HG03280 (cell line): ENCODE measurements around the gene TTC3.

Experiments used
- ATAC-seq: cut with Tn5 transposase; IDR thresholded peaks from one replicate; pipeline ENCODE4 v1.9.1; 2021; ENCODE audit warnings: mild to moderate bottlenecking, moderate library complexity; ENCODE audit not compliant: unreplicated experiment

Gene TTC3

DNA sequence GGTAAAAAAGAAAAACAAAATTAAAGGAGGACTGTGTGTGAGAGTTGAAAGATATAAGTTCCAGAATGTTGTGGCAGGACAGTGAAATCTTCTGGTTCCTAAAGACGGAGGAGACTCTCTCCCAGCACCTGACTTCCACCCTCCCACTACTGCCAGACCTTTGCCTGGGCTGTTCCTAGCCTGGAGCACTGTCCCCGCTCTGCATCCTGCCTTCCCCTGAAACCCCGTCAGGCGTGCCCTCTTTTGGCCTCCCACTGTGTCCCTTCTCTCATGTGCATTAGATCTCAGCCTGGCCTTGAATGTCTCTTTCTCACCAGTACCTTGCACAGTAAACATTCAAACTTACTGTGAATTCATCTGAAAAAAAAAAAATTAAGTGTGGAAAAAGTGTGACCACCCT, 120.0 kb downstream of the TTC3 start:
- ATAC-seq: no peak

DNA sequence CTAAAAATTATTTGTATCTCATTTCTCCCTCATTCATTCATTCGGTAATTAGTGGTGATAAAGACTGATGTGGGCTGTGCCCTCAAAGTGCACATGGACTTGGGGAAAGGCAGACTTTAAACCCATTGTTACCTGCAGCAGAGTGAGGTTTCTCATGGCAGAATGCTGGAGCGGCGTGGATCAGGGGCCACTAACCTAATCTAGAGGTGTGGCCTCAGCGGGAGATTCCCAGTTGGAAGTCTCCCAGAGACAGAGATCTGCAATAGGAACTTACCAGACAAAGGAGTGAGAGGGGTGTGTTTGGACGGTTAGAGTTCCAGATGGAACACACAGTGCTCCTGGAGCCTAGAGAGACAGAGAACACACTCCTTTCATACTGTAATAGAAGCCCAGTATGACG, 120.6 kb downstream of the TTC3 start:
- ATAC-seq: no peak

DNA sequence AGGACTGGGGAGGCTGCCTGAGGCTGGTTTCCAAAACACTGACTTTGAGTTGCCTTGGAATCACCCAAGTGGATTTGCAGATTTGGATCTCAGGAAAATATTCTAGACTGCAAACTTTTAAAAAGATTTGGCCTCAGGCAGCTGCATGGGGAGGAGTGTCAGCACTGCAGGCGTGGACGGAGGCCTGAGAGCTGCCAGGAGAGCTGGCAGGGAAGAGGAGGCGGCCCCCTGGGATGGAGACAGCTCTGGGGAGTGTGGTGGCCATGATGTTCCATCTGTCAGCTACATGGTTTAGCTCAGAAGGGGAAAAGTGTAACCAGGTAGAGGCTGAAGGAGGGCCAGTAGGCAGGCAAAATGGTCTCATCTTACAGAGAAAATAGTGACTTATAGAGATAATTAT, 122.0 kb downstream of the TTC3 start:
- no peak for ATAC-seq

DNA sequence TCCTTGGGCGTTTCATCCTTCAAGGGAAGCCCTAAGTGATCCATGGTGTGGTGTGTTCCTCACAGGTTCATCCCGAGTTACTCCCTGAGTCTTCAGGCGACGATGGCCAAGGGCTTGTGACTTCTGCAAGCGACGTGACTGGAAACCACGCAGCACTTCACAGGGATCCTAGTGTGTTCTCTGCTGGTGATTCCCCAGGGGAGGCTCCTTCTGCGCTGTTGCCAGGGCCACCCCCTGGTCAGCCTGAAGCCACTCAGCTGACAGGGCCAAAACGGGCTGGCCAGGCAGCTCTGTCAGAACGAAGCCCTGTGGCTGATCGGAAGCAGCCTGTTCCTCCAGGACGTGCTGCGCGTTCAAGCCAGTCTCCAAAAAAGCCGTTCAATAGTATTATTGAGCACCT, 122.6 kb downstream of the TTC3 start:
- ATAC-seq: no peak

DNA sequence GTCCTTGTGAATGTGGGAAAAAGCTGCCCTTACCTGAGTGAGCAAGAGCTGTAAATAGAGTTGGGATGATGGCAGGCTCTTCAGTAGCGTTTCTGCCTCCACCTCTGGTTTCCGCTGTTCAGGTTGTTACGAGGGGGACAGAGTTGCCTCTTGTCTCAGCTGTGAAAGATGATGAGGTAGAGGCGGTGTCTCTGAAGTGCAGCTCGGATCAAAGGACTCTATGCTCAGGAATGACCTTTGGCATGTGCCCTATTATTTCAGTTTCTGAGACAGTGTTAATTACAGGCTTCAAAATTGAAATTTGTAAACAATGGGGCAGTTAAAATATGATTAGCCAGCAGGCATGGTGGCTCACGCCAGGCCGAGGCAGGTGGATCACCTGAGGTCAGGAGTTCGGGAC, 123.8 kb downstream of the TTC3 start:
- no peak for ATAC-seq

DNA sequence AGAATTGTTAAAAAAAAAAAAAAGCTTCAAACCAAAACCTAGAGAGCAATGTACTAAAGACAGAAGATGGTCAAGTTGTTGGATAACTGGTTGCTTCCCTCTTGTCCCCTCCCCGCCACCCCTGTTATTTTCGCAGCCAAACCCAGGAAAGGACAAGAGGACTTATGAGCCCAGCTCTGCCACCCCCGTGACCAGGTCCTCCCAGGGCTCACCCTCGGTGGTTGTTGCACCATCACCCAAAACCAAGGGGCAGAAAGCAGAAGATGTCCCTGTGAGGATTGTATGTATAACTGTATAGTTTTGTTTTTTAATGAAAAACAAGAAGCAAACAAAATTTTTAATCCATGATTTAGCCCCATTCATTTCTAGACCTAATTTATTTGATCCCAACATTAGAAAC, 124.7 kb downstream of the TTC3 start:
- ATAC-seq: no peak

DNA sequence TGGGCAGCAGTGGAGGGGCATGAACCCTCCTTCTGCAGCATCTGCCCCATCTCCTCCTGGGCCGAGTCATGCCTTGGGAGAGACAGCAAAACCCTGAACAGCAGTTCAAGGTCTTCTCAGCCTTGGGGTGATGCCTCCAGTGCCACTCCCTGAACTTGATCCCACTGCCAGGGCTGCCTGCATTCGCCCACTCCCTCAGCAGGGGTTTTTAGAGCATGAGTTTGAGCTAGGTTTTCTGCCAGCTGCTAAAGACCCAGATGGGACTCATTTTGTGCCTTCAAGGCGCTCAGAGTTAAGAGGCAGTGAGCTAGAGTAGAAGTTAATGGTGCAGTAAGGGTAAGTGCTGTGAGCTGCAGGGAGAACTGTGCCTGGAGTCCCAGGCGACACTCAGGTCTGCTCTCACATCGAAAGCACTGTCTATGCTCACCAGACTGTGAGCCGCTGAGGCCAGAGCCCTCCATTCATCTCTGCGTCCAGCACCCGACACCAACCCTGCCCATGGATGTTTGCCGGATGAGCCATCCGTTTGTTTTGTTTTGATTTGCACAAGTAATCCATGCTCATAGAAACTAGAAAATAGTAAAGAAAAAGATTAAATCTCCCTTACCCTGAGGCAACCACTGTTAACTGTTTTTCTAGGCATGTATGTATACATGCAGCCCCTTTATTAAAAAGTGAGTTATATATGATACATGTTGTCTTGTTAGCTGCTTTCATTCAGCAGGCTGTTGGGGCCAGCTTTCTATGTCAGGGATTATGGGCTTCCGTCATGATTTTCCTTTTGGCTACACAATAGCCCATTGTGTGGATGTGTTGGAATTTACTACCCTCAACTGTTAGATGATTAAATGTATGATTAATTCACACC, 126.2 kb downstream of the TTC3 start:
- no peak for ATAC-seq

DNA sequence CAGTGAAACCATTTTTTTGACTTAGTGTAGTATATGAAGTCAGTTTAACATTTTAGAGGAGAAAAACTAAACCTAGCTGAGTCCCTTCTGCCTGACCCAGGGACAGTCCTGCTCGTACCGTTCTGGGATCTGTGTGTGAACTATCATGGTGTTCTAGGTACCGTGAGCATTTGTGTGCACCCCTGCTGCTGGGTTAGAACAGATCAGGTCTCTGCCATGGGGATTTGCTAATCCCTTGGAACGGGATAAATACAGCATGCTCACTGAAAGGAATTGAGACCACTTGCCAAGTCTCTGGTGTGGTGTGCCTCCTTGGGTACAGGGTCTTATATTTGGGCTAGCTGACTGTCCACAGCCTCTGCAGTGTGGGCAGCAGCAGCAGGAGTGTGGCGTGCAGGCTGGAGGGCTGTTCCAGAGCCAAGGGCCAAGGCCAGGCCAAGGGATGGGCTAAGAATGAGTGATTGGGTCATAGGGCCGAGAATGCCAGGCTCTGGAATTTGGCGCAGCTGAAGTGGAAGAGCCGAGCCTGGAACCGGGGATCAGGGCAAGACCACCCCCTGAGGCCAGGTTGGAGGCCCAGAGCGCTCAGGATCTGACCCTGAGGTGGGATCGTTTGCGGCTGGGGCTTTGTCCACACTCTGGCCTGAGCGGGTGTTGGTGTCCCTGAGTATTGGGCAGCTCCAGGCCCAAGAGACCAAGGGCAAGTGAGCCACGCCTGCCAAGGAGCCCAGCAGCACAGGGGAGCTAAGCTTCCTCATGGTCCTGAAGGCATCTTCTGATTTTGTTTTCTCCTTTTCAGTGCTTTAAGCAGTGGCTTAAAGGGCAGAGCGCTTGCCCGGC, 127.8 kb downstream of the TTC3 start:
- ATAC-seq: no peak

DNA sequence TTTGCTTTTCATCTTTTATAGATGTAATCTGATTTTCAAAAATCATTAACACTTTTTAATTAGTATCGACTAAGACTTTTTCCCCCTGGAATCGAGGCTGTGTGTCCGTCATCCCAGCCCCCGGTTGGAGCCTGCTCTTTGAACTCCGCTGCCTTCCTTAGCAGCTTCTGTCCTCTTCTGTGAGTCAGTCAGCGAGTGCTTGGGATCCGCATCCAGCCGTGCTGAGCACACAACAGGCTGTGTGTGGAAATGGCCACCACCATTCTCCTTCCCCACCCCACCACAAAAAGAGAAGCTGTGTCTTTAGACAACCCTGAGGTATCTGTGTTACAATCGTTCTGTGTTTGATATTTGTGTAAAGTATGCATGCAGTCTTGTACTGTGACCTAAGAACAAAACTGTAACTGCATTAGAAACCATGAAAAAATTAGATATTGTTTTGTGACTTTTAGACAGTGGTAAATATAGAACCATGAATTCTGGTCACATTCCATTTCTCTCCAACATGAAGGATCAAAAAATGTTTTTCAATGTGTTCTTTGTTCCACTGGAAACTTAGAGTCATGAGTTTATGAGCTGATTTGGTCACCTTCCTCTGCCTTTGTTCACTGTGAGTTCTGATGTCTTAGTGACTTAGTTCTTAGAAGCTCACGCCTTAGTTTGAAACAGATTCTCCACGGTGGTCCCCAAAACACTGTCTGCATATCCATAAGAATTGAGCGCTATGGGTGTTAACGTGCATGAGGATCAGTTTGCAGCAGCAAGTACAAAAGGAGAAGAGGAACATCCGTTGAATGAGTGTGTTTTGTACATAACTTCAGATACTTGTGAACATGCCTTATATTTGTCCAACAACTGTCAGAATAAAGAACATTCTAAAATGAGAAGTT, 129.4 kb downstream of the TTC3 start:
- ATAC-seq: no peak

DNA sequence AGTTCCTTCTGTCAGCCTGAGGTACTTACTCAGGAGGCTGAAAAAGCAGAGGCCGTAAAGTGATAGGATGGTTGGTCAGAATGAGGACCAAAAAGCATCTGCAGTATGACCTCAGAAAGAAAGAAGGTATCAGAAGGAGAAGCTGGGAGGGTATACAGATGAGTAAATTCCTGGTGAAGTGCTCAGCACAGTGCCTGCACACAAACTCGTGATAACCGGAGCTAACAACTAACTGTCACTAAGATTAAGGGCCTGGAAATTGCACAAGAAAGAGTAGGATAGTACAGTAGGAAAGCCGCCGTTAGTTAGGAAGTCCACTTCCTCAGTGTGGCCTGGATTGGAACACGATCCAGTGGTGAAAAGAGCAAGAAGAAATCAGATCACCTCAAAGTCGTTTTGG, 131.5 kb downstream of the TTC3 start:
- ATAC-seq: no peak

DNA sequence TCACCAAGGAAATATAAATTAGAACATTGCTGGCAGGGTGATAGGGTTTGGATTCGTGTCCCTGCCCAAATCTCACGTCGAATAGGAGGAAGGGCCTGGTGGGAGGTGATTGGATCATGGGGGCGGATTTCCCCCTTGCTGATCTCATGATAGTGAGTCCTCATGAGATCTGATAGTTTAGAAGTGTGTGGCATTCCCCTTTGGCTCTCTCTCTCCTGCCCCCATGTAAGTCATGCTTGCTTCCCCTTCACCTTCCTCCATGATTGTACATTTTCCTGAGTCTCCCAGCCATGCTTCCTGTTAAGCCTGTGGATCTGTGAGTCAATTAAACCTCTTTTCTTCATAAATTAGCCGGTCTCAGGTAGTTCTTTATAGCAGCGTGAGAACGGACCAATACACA, 133.4 kb downstream of the TTC3 start:
- ATAC-seq: no peak

DNA sequence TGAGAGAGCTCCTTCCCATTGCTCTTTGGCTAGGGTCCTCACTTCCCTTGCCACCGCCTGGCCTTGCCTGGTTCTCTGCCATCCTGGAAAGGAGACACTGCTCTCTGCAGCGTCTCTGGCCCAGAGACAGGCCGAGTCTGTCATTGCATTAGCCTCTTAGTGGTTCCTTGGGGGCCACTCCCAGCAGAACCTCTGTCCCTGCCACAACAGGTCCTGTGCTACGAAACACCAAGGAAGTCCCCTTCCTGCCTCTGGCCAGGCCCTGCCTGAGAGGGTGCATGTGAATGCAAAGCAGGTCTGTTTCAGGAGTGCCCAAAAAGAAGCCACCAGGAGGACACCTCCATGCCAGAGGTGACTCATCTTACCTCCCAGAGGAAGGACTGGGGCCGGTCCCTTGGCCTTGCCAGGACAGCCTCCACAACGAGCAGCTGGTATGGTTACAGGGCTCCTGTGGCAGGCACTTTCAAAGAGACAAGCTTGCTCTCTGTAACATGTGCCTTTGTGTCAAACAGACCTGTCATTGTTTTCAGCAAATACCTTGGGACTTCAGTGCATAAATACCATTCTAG, 134.5 kb downstream of the TTC3 start:
- peak; percentile 54 for ATAC-seq

DNA sequence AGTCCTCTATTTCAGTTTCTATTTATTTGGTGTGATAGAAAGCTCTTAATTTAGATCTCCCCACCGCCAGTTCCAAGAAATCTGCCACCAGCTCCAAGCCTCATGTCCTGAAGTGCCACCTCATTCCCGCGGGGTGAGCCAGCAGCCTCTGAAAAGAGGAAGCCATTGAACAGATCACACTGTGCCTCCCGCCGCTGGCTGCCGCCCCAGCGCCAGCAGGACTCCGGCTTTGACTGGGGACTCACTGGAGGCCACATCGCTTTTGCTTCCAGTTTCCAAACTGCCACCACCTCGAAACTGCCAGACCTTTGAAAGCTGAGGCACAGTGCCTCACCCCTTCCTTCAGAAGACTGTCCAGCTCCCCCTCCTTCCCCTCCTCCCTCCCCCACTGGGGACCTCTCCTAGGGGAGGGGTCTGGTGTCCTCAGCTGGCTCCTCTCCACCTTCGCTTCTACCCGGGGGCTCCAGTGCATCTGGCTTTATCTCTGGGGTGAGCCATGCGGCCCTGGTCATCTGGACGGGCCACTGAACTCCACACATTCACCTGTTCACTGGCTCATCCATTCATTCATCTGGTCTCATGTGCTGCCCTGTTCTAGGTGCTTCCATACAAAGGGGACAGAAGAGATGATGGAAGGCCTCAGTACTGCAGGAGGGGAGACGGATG, 135.1 kb downstream of the TTC3 start:
- peak; percentile 68 for ATAC-seq

DNA sequence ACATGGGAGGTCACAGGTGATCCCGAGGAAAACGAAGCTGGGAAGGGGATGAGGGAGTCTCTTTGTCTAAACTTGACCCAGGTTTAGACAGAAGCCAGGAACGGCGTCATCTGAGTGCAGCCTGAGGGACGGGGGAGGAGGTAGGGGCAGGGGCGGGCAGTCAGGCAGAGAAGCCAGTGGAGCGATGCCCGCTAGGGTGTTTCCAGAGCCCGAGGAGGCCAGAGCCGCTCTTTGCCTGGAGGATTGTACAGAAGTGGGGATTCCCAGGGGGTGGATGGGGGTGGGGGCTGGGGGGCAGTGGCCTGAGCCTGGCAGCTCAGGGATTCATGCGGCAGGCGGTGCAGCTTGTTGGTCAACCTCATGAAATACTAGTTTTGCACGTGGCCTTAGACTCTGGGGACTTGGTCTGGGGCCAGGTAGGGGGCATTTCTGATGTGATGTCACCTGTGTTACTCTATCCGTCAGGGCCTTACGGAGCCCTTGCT, 135.7 kb downstream of the TTC3 start:
- ATAC-seq: no peak

DNA sequence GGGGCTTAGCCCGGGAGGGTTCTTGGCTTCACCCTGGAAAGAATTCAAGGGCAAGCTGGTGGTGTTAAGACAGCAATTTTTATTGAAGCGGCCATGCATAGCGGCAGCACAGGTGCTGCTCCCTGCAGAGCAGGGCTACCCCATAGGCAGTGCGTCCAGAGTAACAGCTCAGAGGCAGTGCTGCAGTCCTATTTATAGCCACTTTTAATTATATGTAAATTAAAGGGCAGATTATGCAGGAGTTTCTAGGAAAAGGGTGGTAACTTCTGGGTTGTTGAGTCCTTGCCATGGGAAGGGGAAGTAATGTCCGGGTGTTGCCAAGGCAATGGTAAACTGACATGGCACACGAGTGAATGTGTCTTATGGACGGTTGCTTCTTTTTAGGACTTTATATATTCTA, 137.1 kb downstream of the TTC3 start:
- ATAC-seq: no peak

DNA sequence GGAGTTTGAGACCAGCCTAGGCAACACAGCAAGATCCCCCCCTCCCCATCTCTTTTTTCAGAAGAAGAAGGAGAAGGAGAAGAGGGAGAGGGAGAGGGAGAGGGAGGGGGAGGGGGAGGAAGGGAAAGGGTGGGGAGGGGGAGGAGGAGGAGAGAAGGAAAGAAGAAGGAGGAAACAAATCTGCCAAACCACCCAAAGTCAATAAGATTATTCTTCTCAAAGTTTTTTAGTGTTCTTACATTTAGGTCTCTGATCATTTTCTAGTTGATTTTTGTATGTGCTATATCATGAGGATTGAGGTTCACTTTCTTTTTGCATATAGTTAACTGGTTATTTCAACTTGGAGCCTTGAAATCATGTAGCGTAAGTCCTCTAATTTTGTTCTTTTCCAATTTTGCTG, 137.7 kb downstream of the TTC3 start:
- ATAC-seq: no peak

DNA sequence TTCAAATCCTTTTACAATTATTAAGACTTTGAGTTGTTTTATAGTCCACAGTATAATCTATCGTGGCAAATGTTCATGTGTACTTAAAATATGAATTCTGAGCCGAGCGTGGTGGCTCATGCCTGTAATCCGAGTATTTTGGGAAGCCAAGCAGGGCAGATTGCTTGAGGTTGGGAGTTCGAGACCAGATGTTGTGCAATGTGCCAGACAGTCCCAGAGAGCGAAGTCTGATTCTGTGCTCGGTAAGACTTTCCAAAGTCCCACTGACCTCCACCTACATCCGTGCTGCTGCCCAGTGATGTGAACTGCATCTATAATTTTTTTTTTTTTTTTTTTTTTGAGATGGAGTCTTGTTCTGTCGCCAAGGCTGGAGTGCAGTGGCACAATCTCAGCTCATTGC, 141.9 kb downstream of the TTC3 start:
- no peak for ATAC-seq

DNA sequence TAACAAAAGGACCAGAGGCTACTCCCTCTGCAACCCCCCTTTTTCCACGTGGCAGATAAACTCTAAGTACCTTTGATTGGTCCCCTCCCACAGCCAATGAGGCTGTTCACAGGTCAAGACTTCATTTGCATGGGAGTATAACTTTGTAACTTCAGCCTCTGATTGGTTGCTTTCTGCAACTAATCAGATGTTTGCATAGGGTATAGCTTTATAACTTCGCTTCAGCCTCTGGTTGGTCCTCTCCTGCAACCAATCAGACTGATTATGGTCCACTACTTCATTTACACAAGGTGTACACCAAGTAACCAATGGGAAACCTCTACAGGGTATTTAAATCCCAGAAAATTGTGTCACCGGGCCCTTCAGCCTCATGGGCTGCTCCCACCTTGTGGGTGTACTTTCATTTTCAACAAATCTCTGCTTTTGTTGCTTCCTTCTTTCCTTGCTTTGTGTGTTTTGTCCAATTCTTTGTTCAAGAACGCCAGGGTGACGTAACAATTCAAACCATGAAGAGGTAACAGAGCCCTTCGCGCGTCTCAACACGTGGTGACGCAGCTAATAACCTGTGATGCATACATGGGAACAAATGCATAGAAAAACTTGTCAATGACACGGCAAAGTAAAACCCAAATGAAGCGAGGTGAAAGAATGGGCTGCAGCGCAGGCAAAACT, 146.8 kb downstream of the TTC3 start:
- no peak for ATAC-seq

DNA sequence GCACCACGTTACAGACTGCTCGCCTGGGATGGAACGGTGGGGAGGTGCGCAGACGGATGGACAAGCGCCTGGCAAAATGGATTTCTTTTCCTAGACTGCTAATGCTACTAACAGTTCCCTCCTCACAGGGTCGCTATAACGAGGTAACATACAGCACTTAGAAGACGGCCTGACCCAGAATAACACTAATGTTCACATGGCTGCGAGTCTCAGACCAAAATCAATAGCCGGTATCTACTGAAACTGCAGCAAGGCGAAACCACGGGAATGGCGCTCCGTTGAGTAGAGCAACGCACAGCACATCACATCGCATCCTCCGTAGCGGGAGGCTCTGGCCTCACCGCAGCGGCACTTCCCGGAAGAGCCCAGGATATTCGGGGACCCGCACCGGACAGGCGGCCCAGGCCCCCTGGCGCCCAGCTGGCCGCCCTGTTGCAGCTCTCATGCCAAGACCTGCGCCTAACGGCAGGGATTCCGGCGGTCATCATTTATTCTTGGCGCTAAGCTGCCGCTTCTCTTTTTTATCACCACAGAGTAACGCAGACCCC, 147.5 kb downstream of the TTC3 start:
- ATAC-seq: peak; percentile 38
